ENCODE data around the gene C1orf52.
"Not testable (repeated sequence)": the region's sequence is repeated elsewhere in the genome, so short reads cannot be mapped to it uniquely, and the experiment has no call there.

The C1orf52 gene

DNA sequence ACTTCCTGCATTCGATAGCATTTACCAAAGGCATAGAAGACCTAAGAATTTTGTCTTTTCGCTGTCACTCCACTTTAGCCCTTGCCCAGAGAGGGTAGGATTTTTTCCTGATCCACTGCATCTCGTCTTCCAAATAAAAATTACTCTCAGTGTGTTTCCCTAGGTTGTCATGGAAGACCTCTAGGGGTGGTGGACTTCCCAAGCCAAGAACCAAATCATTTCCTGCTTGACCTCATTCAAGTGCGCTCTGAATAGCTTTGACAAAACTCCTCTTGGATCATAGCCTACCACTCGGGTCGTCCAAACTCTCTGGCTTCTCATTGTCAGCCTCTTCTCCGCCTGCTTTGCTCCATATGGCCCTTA, 431 bp upstream of the C1orf52 start:
- peak overlapping the region; percentile 91 for H3K4me3 ChIP-seq (ENCODE audit: control insufficient read depth, low read depth, low read length)
- DNase-seq (ENCODE audit: low read depth), result peak; percentile 86
- TF ChIP-seq, protein P1, sequence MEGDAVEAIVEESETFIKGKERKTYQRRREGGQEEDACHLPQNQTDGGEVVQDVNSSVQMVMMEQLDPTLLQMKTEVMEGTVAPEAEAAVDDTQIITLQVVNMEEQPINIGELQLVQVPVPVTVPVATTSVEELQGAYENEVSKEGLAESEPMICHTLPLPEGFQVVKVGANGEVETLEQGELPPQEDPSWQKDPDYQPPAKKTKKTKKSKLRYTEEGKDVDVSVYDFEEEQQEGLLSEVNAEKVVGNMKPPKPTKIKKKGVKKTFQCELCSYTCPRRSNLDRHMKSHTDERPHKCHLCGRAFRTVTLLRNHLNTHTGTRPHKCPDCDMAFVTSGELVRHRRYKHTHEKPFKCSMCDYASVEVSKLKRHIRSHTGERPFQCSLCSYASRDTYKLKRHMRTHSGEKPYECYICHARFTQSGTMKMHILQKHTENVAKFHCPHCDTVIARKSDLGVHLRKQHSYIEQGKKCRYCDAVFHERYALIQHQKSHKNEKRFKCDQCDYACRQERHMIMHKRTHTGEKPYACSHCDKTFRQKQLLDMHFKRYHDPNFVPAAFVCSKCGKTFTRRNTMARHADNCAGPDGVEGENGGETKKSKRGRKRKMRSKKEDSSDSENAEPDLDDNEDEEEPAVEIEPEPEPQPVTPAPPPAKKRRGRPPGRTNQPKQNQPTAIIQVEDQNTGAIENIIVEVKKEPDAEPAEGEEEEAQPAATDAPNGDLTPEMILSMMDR (conservative IDR thresholded peaks at IDR 0.05; ENCODE audit: control insufficient read depth, insufficient read depth, low read depth, low read length), result no peak

GRCh38 chr1:85258536-85259117, 835 bp downstream of the C1orf52 start:
- no peak for DNase-seq (ENCODE audit: low read depth)
- TF ChIP-seq, protein P1 (conservative IDR thresholded peaks at IDR 0.05; ENCODE audit: control insufficient read depth, insufficient read depth, low read depth, low read length), result no peak
- H3K4me3 ChIP-seq (ENCODE audit: control insufficient read depth, low read depth, low read length), result peak overlapping the region; percentile 91

- H3K4me3 ChIP-seq (ENCODE audit: control insufficient read depth, low read depth, low read length); DNase-seq (ENCODE audit: low read depth): not testable (repeated sequence)
Measured at GRCh38 chr1:85249042-85249441, 10.4 kb downstream of the C1orf52 start.

DNA sequence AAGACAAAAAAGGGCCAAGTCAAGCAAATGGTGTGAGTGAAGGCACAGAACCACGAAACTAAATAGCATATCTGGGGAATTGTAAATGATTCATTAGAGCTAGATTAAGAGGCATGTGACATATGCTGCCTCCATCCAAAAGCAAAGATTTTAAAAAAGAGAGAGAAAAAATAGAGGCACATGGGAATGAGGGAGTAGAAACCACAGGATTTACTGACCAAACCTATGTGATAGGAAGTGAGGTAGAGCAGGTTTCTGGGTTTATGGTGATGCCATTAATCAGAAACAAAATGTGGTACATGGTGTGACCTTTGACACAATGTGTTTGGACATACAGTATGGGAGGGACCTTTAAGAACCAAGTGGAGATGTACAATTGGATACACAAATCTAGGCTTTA, 13.6 kb downstream of the C1orf52 start:
- DNase-seq (ENCODE audit: low read depth), result no peak
- TF ChIP-seq, protein P1 (conservative IDR thresholded peaks at IDR 0.05; ENCODE audit: control insufficient read depth, insufficient read depth, low read depth, low read length), result no peak
- H3K4me3 ChIP-seq (ENCODE audit: control insufficient read depth, low read depth, low read length), result no peak overlapping the region

DNA sequence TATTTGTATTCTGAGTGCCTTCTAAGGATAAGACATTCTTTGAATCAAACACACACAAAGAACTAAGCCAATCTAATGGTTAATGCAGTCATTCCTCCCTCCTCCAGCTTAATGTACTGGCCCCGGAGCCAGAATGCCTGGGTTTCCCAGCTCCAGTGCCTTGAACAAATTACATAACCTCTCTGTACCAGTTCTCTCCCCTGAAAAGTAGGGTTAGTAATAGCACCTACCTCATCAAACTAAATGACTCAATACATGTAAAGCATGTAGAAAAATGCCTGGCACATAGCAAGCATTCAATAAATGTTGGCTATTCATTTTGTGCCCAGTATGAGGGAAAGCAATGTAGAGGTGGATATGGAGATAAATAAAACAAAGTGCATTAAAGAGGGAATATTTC, 14.0 kb downstream of the C1orf52 start:
- no peak overlapping the region for H3K4me3 ChIP-seq (ENCODE audit: control insufficient read depth, low read depth, low read length)
- DNase-seq (ENCODE audit: low read depth), result peak; percentile 31
- TF ChIP-seq, protein P1 (conservative IDR thresholded peaks at IDR 0.05; ENCODE audit: control insufficient read depth, insufficient read depth, low read depth, low read length), result no peak

DNA sequence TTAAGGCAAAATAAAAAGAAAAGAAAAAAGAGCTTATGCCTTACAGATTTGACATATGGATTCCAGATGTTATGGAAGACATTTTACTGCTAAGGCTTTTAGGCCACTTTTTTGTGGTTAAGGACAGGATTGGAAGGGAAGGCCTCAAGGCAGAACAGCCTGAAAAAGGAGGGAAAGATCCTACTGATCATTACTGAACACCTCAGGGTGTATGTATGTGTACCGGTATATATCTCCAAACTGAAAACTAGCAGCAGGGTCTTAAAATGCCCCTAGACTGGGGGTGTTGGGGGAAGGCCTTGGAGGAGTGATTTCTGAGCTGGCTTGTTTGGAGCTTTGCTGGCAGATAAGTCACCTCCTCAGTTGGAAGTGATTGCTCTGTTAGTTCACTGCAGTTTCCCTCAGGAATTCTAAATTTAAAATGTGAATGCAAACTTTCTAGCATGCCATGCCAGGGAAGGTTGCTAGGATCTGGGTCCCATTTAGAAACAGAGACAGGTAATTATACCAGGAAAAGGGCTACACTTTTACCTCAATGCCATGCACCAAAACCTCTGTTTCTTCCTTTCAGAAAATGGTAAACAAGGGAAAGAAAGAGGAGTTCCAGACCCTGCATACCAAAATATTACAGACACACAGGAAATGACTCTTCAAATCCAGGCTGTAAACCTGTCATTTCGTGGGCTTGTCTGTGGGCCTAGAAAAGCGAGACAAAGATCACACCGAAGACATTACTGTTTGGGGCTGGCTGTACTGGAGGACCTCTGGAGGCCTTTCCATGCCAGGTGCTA, 15.0 kb downstream of the C1orf52 start:
- H3K4me3 ChIP-seq (ENCODE audit: control insufficient read depth, low read depth, low read length), result no peak overlapping the region
- TF ChIP-seq, protein P1 (conservative IDR thresholded peaks at IDR 0.05; ENCODE audit: control insufficient read depth, insufficient read depth, low read depth, low read length), result no peak

DNA sequence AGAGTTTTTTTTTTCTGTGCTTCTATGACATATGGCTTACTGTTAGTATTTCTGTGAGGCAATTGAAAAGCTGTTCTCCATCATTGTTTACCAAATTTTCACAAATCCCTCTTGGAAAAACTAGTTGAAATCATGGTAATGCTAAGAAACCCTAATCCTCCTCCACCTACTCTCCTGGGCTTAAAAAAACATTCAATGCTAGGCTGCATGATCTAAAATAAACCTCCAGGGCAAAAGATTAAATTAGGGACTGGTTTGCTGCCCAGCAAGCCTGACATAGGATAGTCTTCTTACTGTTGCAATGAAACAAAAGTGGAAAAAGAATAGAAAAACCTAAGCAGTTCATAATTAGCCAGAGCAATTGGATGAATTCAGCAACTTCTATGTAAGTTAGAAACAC, 16.1 kb downstream of the C1orf52 start:
- TF ChIP-seq, protein P1 (conservative IDR thresholded peaks at IDR 0.05; ENCODE audit: control insufficient read depth, insufficient read depth, low read depth, low read length), result no peak
- H3K4me3 ChIP-seq (ENCODE audit: control insufficient read depth, low read depth, low read length), result no peak overlapping the region
- DNase-seq (ENCODE audit: low read depth), result no peak

More for the DNA sequence above, 15.0 kb downstream of the C1orf52 start:
- DNase-seq (ENCODE audit: low read depth), result peak; percentile 61

Measured in fibroblast of mammary gland (primary cell).